Measurements from ENCODE around the gene OAT. TPM values are rescaled to one million over a fixed set of nuclear protein-coding genes. Genes with fewer than 3 reads are reported as not detected.
A peak's percentile ranks its signal among the peaks of the same experiment; 100 is the strongest.

Gene OAT
- total RNA-seq, result 48.2 TPM

GRCh38 chr10:124418726-124419501, at the start of gene OAT:
TSS of gene OAT (minus strand) at chr10:124418923. CDS start at chr10:124412171, 6,752 bp downstream.
- no peak for TF ChIP-seq CTCF (IDR thresholded peaks at IDR 0.05)
- Histone ChIP-seq H3K36me3 (no peaks in the 10 kb centered on the region), H3K4me3 (peak within 1 kb of the TSS; percentile 77 to 94), H3K9me3 (no peaks in the 10 kb centered on the region), H3K27ac (peak within 1 kb of the TSS; percentile 95 to 97), H3K27me3 (no peaks in the 10 kb centered on the region), H3K4me1 (peaks cover 4 to 30% of the 10 kb centered on the region in 2 donors)
- intact Hi-C loops (cut with DNase I), result loop anchor here (2.0 to 10.0 kb wide), 8 partner anchors 42 to 1924 kb away; partner anchors contain the start of genes BCCIP, BUB3, CPXM2 and FAM53B
- DNase-seq (ENCODE audit: low spot score in 2 of 2), result peak; percentile 92 to 98

GRCh38 chr10:124467165-124467564, 48.4 kb upstream of the OAT start:
- intact Hi-C loops (cut with DNase I), result no loop called here
- no peak for DNase-seq (ENCODE audit: low spot score in 2 of 2)
- no peak for TF ChIP-seq CTCF (IDR thresholded peaks at IDR 0.05)
- Histone ChIP-seq H3K36me3 (no peaks in the 10 kb centered on the region), H3K27ac (no peak overlapping the region), H3K4me1 (no peaks in the 10 kb centered on the region), H3K27me3 (no peaks in the 10 kb centered on the region), H3K9me3 (no peaks in the 10 kb centered on the region), H3K4me3 (no peak overlapping the region)

- no peaks in the 10 kb centered on the region for H3K36me3 ChIP-seq
- intact Hi-C loops (cut with DNase I), result no loop called here
- H3K27ac ChIP-seq, result no peak overlapping the region
- H3K4me3 ChIP-seq, result no peak overlapping the region
- H3K4me1 ChIP-seq, result no peaks in the 10 kb centered on the region
- H3K27me3 ChIP-seq, result no peaks in the 10 kb centered on the region
- DNase-seq (ENCODE audit: low spot score in 2 of 2), result no peak
- H3K9me3 ChIP-seq, result no peaks in the 10 kb centered on the region
- TF ChIP-seq CTCF (IDR thresholded peaks at IDR 0.05), result no peak
Observed at GRCh38 chr10:124465777-124466488, 47.2 kb upstream of the OAT start.

GRCh38 chr10:124465003-124465776, 46.5 kb upstream of the OAT start:
- no peak for DNase-seq (ENCODE audit: low spot score in 2 of 2)
- no peak for TF ChIP-seq CTCF (IDR thresholded peaks at IDR 0.05)
- Histone ChIP-seq H3K27me3 (no peaks in the 10 kb centered on the region), H3K4me1 (no peaks in the 10 kb centered on the region), H3K27ac (no peak overlapping the region), H3K9me3 (no peaks in the 10 kb centered on the region), H3K4me3 (no peak overlapping the region), H3K36me3 (no peaks in the 10 kb centered on the region)
- intact Hi-C loops (cut with DNase I), result no loop called here

GRCh38 chr10:124464028-124464965, 45.6 kb upstream of the OAT start:
- Histone ChIP-seq H3K27ac (no peak overlapping the region), H3K4me3 (no peak overlapping the region), H3K9me3 (no peaks in the 10 kb centered on the region), H3K27me3 (no peaks in the 10 kb centered on the region), H3K4me1 (no peaks in the 10 kb centered on the region), H3K36me3 (no peaks in the 10 kb centered on the region)
- TF ChIP-seq CTCF (IDR thresholded peaks at IDR 0.05), result no peak
- DNase-seq (ENCODE audit: low spot score in 2 of 2), result no peak
- intact Hi-C loops (cut with DNase I), result no loop called here
